ENCODE data around the gene KRTAP9-2. TPM values are rescaled to one million over a fixed set of nuclear protein-coding genes. Genes with fewer than 3 reads are reported as not detected.

KRTAP9-2 gene
- total RNA-seq: not detected

GRCh38 chr17:41226598-41227095 lies at the start of gene KRTAP9-2:
Gene KRTAP9-2 (plus strand): TSS chr17:41226648. CDS start chr17:41226655, 7 bp downstream.

GRCh38 chr17:41177727-41178271 lies 48.6 kb upstream of the KRTAP9-2 start, which contains the start of gene KRTAP4-2:
Gene KRTAP4-2 (minus strand): TSS chr17:41178221. CDS start chr17:41178164, 57 bp downstream.

GRCh38 chr17:41184480-41184961 lies 41.9 kb upstream of the KRTAP9-2 start, which contains the start of gene KRTAP4-1:
Gene KRTAP4-1 (minus strand): TSS chr17:41184911. CDS start chr17:41184854, 57 bp downstream.

GRCh38 chr17:41189837-41190318 lies 36.6 kb upstream of the KRTAP9-2 start, which contains the start of gene KRTAP9-1:
Gene KRTAP9-1 (plus strand): TSS chr17:41189887. CDS start chr17:41189887, 0 bp downstream.

GRCh38 chr17:41232399-41233105 lies 6.1 kb downstream of the KRTAP9-2 start, which contains the start of gene KRTAP9-3:
Gene KRTAP9-3 (plus strand): TSS chr17:41232449. CDS start chr17:41232502, 53 bp downstream.

GRCh38 chr17:41237949-41238437 lies 11.5 kb downstream of the KRTAP9-2 start, which contains the start of gene KRTAP9-8:
Gene KRTAP9-8 (plus strand): TSS chr17:41237999. CDS start chr17:41238052, 53 bp downstream.

GRCh38 chr17:41249637-41250240 lies 23.3 kb downstream of the KRTAP9-2 start, which contains the start of gene KRTAP9-4:
Gene KRTAP9-4 (plus strand): TSS chr17:41249687. CDS start chr17:41249721, 34 bp downstream.

GRCh38 chr17:41255381-41256290 lies 29.2 kb downstream of the KRTAP9-2 start, which contains the start of gene KRTAP9-9:
Gene KRTAP9-9 (plus strand): TSS chr17:41255384.

GRCh38 chr17:41265078-41265477 lies 38.6 kb downstream of the KRTAP9-2 start, which contains the start of gene KRTAP9-6:
Gene KRTAP9-6 (plus strand): TSS chr17:41265378. CDS start chr17:41265378, 0 bp downstream.

GRCh38 chr17:41275648-41276190 lies 49.3 kb downstream of the KRTAP9-2 start, which contains the start of gene KRTAP9-7:
Gene KRTAP9-7 (plus strand): TSS chr17:41275698. CDS start chr17:41275698, 0 bp downstream.

Small RNA genes lying within 50 kb of the gene (small RNA-seq; reads per million reads assigned to genes)
- gene KRTAP4-17P (ENCODE audit: low replicate concordance): not detected

Other genes with a start within 250 kb of the KRTAP9-2 start
- gene KRT40, start 242.3 kb upstream of the KRTAP9-2 start, total RNA-seq: 0.23 TPM
- gene KRTAP3-3, start 232.5 kb upstream of the KRTAP9-2 start, total RNA-seq: not detected
- not detected for gene KRTAP3-2, start 226.7 kb upstream of the KRTAP9-2 start, total RNA-seq
- gene KRTAP3-1, start 217.5 kb upstream of the KRTAP9-2 start, total RNA-seq: not detected
- gene KRTAP1-5, start 199.4 kb upstream of the KRTAP9-2 start, total RNA-seq: not detected
- gene KRTAP1-4, start 196.5 kb upstream of the KRTAP9-2 start, total RNA-seq: not detected
- not detected for gene KRTAP1-3, start 191.8 kb upstream of the KRTAP9-2 start, total RNA-seq
- gene KRTAP1-1, start 185.2 kb upstream of the KRTAP9-2 start, total RNA-seq: not detected
- not detected for gene KRTAP2-1, start 179.3 kb upstream of the KRTAP9-2 start, total RNA-seq
- not detected for gene KRTAP2-2, start 171.4 kb upstream of the KRTAP9-2 start, total RNA-seq
- not detected for gene KRTAP2-3, start 166.5 kb upstream of the KRTAP9-2 start, total RNA-seq
- gene KRTAP2-4, start 160.8 kb upstream of the KRTAP9-2 start, total RNA-seq: not detected
- gene KRTAP4-7, start 142.5 kb upstream of the KRTAP9-2 start, total RNA-seq: not detected
- not detected for gene KRTAP4-8, start 128.5 kb upstream of the KRTAP9-2 start, total RNA-seq
- not detected for gene KRTAP4-16, start 124.4 kb upstream of the KRTAP9-2 start, total RNA-seq
- gene KRTAP4-9, start 121.3 kb upstream of the KRTAP9-2 start, total RNA-seq: not detected
- gene KRTAP4-11, start 108.3 kb upstream of the KRTAP9-2 start, total RNA-seq: not detected
- gene KRTAP4-12, start 102.5 kb upstream of the KRTAP9-2 start, total RNA-seq: not detected
- gene KRTAP4-6, start 86.1 kb upstream of the KRTAP9-2 start, total RNA-seq: not detected
- gene KRTAP4-5, start 76.8 kb upstream of the KRTAP9-2 start, total RNA-seq: not detected
- gene KRTAP4-4, start 65.9 kb upstream of the KRTAP9-2 start, total RNA-seq: not detected
- not detected for gene KRTAP4-3, start 58.4 kb upstream of the KRTAP9-2 start, total RNA-seq
- gene KRTAP4-2, start 48.4 kb upstream of the KRTAP9-2 start, total RNA-seq: not detected
- gene KRTAP4-1, start 41.7 kb upstream of the KRTAP9-2 start, total RNA-seq: not detected
- not detected for gene KRTAP9-1, start 36.8 kb upstream of the KRTAP9-2 start, total RNA-seq
- gene KRTAP9-3, start 5.8 kb downstream of the KRTAP9-2 start, total RNA-seq: not detected
- gene KRTAP9-8, start 11.4 kb downstream of the KRTAP9-2 start, total RNA-seq: not detected
- not detected for gene KRTAP9-4, start 23.0 kb downstream of the KRTAP9-2 start, total RNA-seq
- gene KRTAP9-9, start 28.7 kb downstream of the KRTAP9-2 start, total RNA-seq: not detected
- gene KRTAP9-6, start 38.7 kb downstream of the KRTAP9-2 start, total RNA-seq: not detected
- gene KRTAP9-7, start 49.0 kb downstream of the KRTAP9-2 start, total RNA-seq: not detected
- gene KRTAP29-1, start 76.2 kb downstream of the KRTAP9-2 start, total RNA-seq: not detected
- gene KRTAP16-1, start 82.7 kb downstream of the KRTAP9-2 start, total RNA-seq: not detected
- gene KRTAP17-1, start 89.1 kb downstream of the KRTAP9-2 start, total RNA-seq: not detected
- gene KRT33A, start 124.2 kb downstream of the KRTAP9-2 start, total RNA-seq: 0.12 TPM
- not detected for gene KRT33B, start 143.2 kb downstream of the KRTAP9-2 start, total RNA-seq
- gene KRT34, start 155.7 kb downstream of the KRTAP9-2 start, total RNA-seq: not detected
- gene KRT31, start 171.0 kb downstream of the KRTAP9-2 start, total RNA-seq: 0.47 TPM
- not detected for gene KRT37, start 197.9 kb downstream of the KRTAP9-2 start, total RNA-seq
- gene KRT38, start 214.3 kb downstream of the KRTAP9-2 start, total RNA-seq: not detected
- not detected for gene KRT32, start 240.7 kb downstream of the KRTAP9-2 start, total RNA-seq